ENCODE measurements around the gene ELOVL4.

ELOVL4 gene

DNA sequence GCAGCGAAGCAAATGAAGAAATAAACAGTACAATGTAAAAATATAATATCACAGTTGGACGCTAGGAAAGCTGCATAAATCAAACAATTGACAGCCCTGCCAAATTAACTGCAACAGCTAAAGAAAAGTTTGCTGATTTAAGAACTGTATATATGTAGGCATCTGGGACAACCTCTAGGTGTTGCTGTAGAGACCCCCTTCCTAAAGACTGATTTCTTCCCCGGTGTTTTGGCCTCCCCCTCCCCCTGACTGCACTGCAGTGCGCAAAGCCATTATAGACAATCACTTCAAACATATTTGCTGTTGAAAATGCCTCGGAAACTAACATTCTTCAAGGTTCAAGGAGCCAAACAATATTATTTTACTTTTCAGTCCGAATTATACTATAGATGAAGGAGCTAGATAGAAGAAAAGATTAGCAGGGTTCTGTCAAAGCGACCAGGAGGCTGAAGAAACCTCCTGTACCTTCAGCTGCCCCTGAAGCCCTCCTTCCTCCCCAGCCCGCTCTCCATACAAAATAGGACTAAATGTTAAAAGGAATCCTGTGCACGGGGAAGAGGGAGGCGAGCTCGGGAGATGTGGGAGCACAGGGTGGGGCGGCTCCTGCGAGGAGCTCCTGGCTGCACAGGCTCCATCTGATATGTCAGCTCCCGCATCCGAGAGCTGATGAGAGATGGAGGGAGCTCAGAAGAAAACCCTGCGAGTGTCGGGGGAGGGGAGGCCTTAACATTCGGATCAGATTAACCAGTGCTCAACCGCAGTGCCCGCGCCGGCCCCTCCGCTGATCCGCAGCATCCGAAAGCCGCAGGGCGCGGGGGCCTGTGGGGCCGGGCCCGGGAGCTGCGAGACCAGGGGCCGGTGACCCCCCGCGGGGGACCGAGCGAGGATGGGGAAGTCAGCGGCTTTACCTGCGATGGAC, 822 bp downstream of the ELOVL4 start:
- FAIRE-seq, result no peak

GRCh38 chr6:79943133-79943532, 4.2 kb downstream of the ELOVL4 start:
- FAIRE-seq (peak; percentile 61), DNase-seq (ENCODE audit: insufficient read length, low spot score) (no peak)
- TF ChIP-seq, protein P1, sequence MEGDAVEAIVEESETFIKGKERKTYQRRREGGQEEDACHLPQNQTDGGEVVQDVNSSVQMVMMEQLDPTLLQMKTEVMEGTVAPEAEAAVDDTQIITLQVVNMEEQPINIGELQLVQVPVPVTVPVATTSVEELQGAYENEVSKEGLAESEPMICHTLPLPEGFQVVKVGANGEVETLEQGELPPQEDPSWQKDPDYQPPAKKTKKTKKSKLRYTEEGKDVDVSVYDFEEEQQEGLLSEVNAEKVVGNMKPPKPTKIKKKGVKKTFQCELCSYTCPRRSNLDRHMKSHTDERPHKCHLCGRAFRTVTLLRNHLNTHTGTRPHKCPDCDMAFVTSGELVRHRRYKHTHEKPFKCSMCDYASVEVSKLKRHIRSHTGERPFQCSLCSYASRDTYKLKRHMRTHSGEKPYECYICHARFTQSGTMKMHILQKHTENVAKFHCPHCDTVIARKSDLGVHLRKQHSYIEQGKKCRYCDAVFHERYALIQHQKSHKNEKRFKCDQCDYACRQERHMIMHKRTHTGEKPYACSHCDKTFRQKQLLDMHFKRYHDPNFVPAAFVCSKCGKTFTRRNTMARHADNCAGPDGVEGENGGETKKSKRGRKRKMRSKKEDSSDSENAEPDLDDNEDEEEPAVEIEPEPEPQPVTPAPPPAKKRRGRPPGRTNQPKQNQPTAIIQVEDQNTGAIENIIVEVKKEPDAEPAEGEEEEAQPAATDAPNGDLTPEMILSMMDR (IDR thresholded peaks at IDR 0.05; ENCODE audit: insufficient read depth, missing control alignments), result no peak

More for the DNA sequence above, 822 bp downstream of the ELOVL4 start:
- TF ChIP-seq, protein P1 (IDR thresholded peaks at IDR 0.05; ENCODE audit: insufficient read depth, missing control alignments), result peak; percentile 44
- no peak for DNase-seq (ENCODE audit: insufficient read length, low spot score)

DNA sequence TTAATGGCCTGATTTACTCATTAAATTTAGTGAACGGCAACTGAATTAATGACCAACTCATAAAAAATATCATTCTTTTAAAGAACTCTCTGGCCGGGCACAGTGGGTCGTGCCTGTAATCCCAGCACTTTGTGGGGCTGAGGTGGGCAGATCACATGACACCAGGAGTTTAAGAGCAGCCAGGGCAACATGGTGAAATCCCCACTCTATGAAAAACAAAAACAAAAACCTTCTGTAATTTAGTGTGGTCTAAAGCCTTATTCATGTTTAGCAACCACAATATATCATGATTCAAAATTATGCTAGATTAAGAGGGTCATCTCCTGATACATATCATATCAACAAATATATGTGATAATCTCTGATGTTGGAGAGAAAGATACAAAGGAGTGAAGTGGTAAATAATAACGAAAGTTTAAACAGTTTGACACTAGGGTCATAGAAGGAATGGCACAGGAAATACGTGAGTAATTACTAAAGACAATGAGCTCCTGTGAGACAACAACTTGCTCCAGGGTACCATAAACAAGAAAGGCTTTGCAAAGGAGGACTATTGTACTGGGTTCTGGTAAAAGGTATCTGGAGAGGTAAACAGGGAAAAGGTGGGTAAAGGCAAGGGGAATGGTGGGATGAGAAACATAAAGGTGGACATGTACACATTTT, 5.7 kb downstream of the ELOVL4 start:
- no peak for DNase-seq (ENCODE audit: insufficient read length, low spot score)
- FAIRE-seq, result peak; percentile 68
- TF ChIP-seq, protein P1 (IDR thresholded peaks at IDR 0.05; ENCODE audit: insufficient read depth, missing control alignments), result no peak

- TF ChIP-seq, protein P1 (IDR thresholded peaks at IDR 0.05; ENCODE audit: insufficient read depth, missing control alignments), result no peak
- FAIRE-seq, result no peak
- DNase-seq (ENCODE audit: insufficient read length, low spot score), result no peak
These were observed 18.8 kb downstream of the ELOVL4 start for GRCh38 chr6:79928478-79928998.

DNA sequence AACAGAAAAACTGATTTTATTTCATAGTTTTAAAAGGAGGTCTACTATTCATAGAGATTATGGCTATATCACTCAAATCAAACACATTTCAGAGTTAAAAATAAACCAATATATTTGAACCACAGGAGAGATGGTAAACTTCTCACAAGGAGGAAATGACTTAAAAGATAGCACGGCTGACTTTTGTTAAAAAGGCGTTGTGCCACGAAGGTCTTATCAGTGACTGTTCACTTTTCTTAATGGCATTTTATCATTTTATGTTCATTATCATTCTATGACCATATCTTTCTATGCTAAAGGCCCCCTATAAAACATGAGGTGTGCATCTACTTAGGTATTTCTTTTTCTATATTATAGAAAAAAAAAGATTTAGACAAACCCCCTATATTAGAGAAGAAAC, 19.6 kb downstream of the ELOVL4 start:
- no peak for FAIRE-seq

GRCh38 chr6:79923270-79923669, 24.1 kb downstream of the ELOVL4 start:
- FAIRE-seq, result no peak
- TF ChIP-seq, protein P1 (IDR thresholded peaks at IDR 0.05; ENCODE audit: insufficient read depth, missing control alignments), result no peak
- no peak for DNase-seq (ENCODE audit: insufficient read length, low spot score)

More for the DNA sequence above, 19.6 kb downstream of the ELOVL4 start:
- DNase-seq (ENCODE audit: insufficient read length, low spot score), result no peak
- TF ChIP-seq, protein P1 (IDR thresholded peaks at IDR 0.05; ENCODE audit: insufficient read depth, missing control alignments), result no peak
